IMR-90 (cell line): ENCODE data around the gene PTPRN2. TPM values are rescaled to one million over a fixed set of nuclear protein-coding genes. Genes with fewer than 3 reads are reported as not detected.

Source experiments
- ATAC-seq: fragments of 200-7000 bp; cut with Tn5 transposase; 2 replicates; pipeline ENCODE4 v1.9.1; 2020; ENCODE audit warnings: low read depth, mild to moderate bottlenecking, moderate library complexity
- BruUV-seq: library from RNA; stranded (reverse); fragments of 400-500 nt; replicated peaks from 2 replicates; lab custom pipeline; 2021; lab: Mats Ljungman, UMichigan
- CTCF ChIA-PET: fragments of 300-600 bp; formaldehyde crosslinking; extraction: SDS; loops from one replicate; lab custom pipeline; 2021; ENCODE audit warnings: antibody characterized with exemption; lab: Yijun Ruan, JAX
- POLR2A ChIA-PET: fragments of 300-600 bp; sonication (Branson Sonifier 250); formaldehyde crosslinking; loops from one replicate; lab custom pipeline; 2022; ENCODE audit warnings: antibody characterized with exemption; ENCODE audit not compliant: unreplicated experiment; lab: Charles Lee
- DNase-seq: peaks from one replicate; pipeline ENCODE4 v3.0.0; 2013
- H2AFZ ChIP-seq: replicated peaks from 2 replicates; pipeline ENCODE3; 2013; ENCODE audit warnings: low read length, mild to moderate bottlenecking; ENCODE audit not compliant: poor library complexity
- H2AK5ac ChIP-seq: 2 replicates; pipeline ENCODE4 v1.6.1; 2013; ENCODE audit warnings: low read depth, low read length, inconsistent platforms
- H2AK9ac ChIP-seq: replicated peaks from 2 replicates; pipeline ENCODE3; 2013; ENCODE audit warnings: mild to moderate bottlenecking, low read depth, low read length, moderate library complexity; ENCODE audit not compliant: poor library complexity
- H2BK120ac ChIP-seq: 2 replicates; pipeline ENCODE4 v1.6.1; 2013; ENCODE audit warnings: low read depth, low read length, inconsistent platforms
- H2BK15ac ChIP-seq: 3 replicates; pipeline ENCODE4 v1.6.1; 2013; ENCODE audit warnings: low read depth, low read length, inconsistent platforms
- H2BK20ac ChIP-seq: 2 replicates; pipeline ENCODE4 v1.6.1; 2013; ENCODE audit warnings: low read depth, mild to moderate bottlenecking, inconsistent platforms, low read length, moderate library complexity
- H2BK5ac ChIP-seq: 2 replicates; pipeline ENCODE4 v1.6.1; 2013; ENCODE audit warnings: mild to moderate bottlenecking, low read depth, low read length, inconsistent platforms; ENCODE audit not compliant: poor library complexity, severe bottlenecking
- H3K14ac ChIP-seq: replicated peaks from 2 replicates; pipeline ENCODE4 v1.6.1; 2013; ENCODE audit warnings: low read depth, low read length, inconsistent platforms
- H3K18ac ChIP-seq: 2 replicates; pipeline ENCODE4 v1.6.1; 2013; ENCODE audit warnings: low read depth, low read length, control low read depth
- H3K23ac ChIP-seq: 2 replicates; pipeline ENCODE4 v1.6.1; 2013; ENCODE audit warnings: low read depth, low read length, inconsistent platforms
- H3K27ac ChIP-seq: 2 replicates; pipeline ENCODE4 v1.5.1; 2013; ENCODE audit warnings: mild to moderate bottlenecking, control low read depth, low read length; ENCODE audit not compliant: insufficient read depth
- H3K27me3 ChIP-seq: 2 replicates; pipeline ENCODE4 v1.6.1; 2013; ENCODE audit warnings: low read length; ENCODE audit not compliant: control insufficient read depth, insufficient read depth
- H3K36me3 ChIP-seq: 2 replicates; pipeline ENCODE4 v1.6.1; 2013; ENCODE audit warnings: low read length, mixed read lengths; ENCODE audit not compliant: control insufficient read depth, insufficient read depth
- H3K4ac ChIP-seq: 2 replicates; pipeline ENCODE4 v1.6.1; 2013; ENCODE audit warnings: low read depth, low read length, inconsistent platforms
- H3K4me1 ChIP-seq: 2 replicates; pipeline ENCODE4 v1.6.1; 2013; ENCODE audit warnings: low read length, mixed read lengths; ENCODE audit not compliant: control insufficient read depth, insufficient read depth
- H3K4me2 ChIP-seq: 2 replicates; pipeline ENCODE4 v1.6.1; 2013; ENCODE audit warnings: low read depth, mild to moderate bottlenecking, control low read depth, low read length, moderate library complexity
- H3K4me3 ChIP-seq: 2 replicates; pipeline ENCODE4 v1.5.1; 2013; ENCODE audit warnings: low read depth, mild to moderate bottlenecking, control low read depth, low read length, moderate library complexity; ENCODE audit not compliant: insufficient read depth
- H3K56ac ChIP-seq: 2 replicates; pipeline ENCODE4 v1.6.1; 2013; ENCODE audit warnings: low read length, inconsistent platforms; ENCODE audit not compliant: insufficient read depth; ENCODE audit errors: extremely low read depth
- H3K79me1 ChIP-seq, 2 experiments: 2 replicates each; pipeline ENCODE4 v1.6.1; 2013; ENCODE audit warnings: low read length in 2 of 2, inconsistent platforms in 1 of 2, low read depth in 1 of 2
- H3K9ac ChIP-seq: 2 replicates; pipeline ENCODE4 v1.6.1; 2013; ENCODE audit warnings: low read depth, low read length, control low read depth
- H3K9me1 ChIP-seq: 2 replicates; pipeline ENCODE4 v1.6.1; 2013; ENCODE audit warnings: low read length, inconsistent platforms; ENCODE audit not compliant: insufficient read depth
- H3K9me3 ChIP-seq: 2 replicates; pipeline ENCODE4 v1.6.1; 2013; ENCODE audit warnings: low read length; ENCODE audit not compliant: control insufficient read depth, insufficient read depth
- H4K20me1 ChIP-seq: 2 replicates; pipeline ENCODE4 v1.6.1; 2013; ENCODE audit warnings: low read length, inconsistent platforms; ENCODE audit not compliant: insufficient read depth
- H4K5ac ChIP-seq: 2 replicates; pipeline ENCODE4 v1.6.1; 2013; ENCODE audit warnings: mild to moderate bottlenecking, low read depth, low read length, control low read depth
- H4K8ac ChIP-seq, 2 experiments: 2 replicates each; pipeline ENCODE4 v1.6.1; 2013; ENCODE audit warnings: low read depth in 2 of 2, low read length in 2 of 2, control low read depth in 1 of 2, inconsistent platforms in 1 of 2
- H4K91ac ChIP-seq: 2 replicates; pipeline ENCODE4 v1.6.1; 2013; ENCODE audit warnings: low read depth, low read length, inconsistent platforms; ENCODE audit not compliant: insufficient read depth
- BHLHE40 ChIP-seq: fragments of 150-350 bp; IDR thresholded peaks from 2 replicates; pipeline ENCODE4 v1.6.1; 2016; ENCODE audit warnings: mild to moderate bottlenecking, low read depth, low read length
- CEBPB ChIP-seq: IDR thresholded peaks from 2 replicates; pipeline ENCODE4 v1.6.1; 2012; ENCODE audit warnings: low read depth, low read length, improper control_type of control experiment
- CHD1 ChIP-seq: IDR thresholded peaks from 2 replicates; pipeline ENCODE4 v1.6.1; 2012; ENCODE audit warnings: low read depth, low read length, improper control_type of control experiment
- FOS ChIP-seq: fragments of 150-350 bp; IDR thresholded peaks from 2 replicates; pipeline ENCODE4 v1.6.1; 2016; ENCODE audit warnings: low read depth, low read length
- MAFK ChIP-seq: IDR thresholded peaks from 2 replicates; pipeline ENCODE4 v1.6.1; 2012; ENCODE audit warnings: low read depth, low read length, improper control_type of control experiment
- MAZ ChIP-seq: IDR thresholded peaks from 2 replicates; pipeline ENCODE4 v1.6.1; 2012; ENCODE audit warnings: low read depth, mild to moderate bottlenecking, low read length, improper control_type of control experiment, moderate library complexity, borderline replicate concordance
- MXI1 ChIP-seq: IDR thresholded peaks from 2 replicates; pipeline ENCODE4 v1.6.1; 2012; ENCODE audit warnings: low read depth, mild to moderate bottlenecking, low read length, moderate library complexity, borderline replicate concordance
- NFE2L2 ChIP-seq: fragments of 150-350 bp; IDR thresholded peaks from 2 replicates; pipeline ENCODE4 v1.6.1; 2016; ENCODE audit warnings: low read depth, mild to moderate bottlenecking, low read length
- POLR2A ChIP-seq: IDR thresholded peaks from 2 replicates; pipeline ENCODE4 v1.6.1; 2012; ENCODE audit warnings: mild to moderate bottlenecking, low read depth, low read length
- RAD21 ChIP-seq: IDR thresholded peaks from 2 replicates; pipeline ENCODE4 v1.6.1; 2012; ENCODE audit warnings: low read length, improper control_type of control experiment
- RCOR1 ChIP-seq: IDR thresholded peaks from 2 replicates; pipeline ENCODE4 v1.6.1; 2012; ENCODE audit warnings: mild to moderate bottlenecking, low read length, improper control_type of control experiment; ENCODE audit not compliant: insufficient replicate concordance
- RFX5 ChIP-seq: IDR thresholded peaks from 2 replicates; pipeline ENCODE4 v1.8.0; 2012; ENCODE audit warnings: low read depth, mild to moderate bottlenecking, low read length, moderate library complexity
- SMC3 ChIP-seq: fragments of 150-350 bp; IDR thresholded peaks from 2 replicates; pipeline ENCODE4 v1.6.1; 2016; ENCODE audit warnings: low read depth, mild to moderate bottlenecking, antibody characterized with exemption, low read length, moderate library complexity
- USF2 ChIP-seq: fragments of 150-350 bp; IDR thresholded peaks from 2 replicates; pipeline ENCODE4 v1.6.1; 2017; ENCODE audit warnings: mild to moderate bottlenecking, antibody characterized with exemption, low read length, low read depth
- WGBS, 2 experiments: methylation state at CpG; one replicate each; pipeline versions ENCODE4 v1.1.5 to v1.1.7; 2013; ENCODE audit warnings: missing lambda C conversion rate in 2 of 2; ENCODE audit not compliant: insufficient read length in 1 of 2; ENCODE audit errors: extremely low coverage in 2 of 2; 5-methylcytosine and 5-hydroxymethylcytosine counted together
- dilution Hi-C: fragments of 300-500 bp; cut with HindIII; formaldehyde crosslinking; loops from one replicate; pipeline ENCODE4 v1.14.3; 2018; ENCODE audit warnings: low sequenced_read_pairs; ENCODE audit not compliant: unreplicated experiment
- in situ Hi-C: fragments of 300-500 bp; cut with MboI; formaldehyde crosslinking; loops from 3 replicates; pipeline ENCODE4 v1.14.3; 2019; ENCODE audit warnings: low sequenced_read_pairs, inconsistent platforms, mixed read lengths
- intact Hi-C: fragments of 100-400 bp; cut with micrococcal nuclease; formaldehyde crosslinking; loops from 2 replicates; pipeline ENCODE4 v1.10.0; 2022
- polyA plus RNA-seq, 3 experiments: library from polyadenylated mRNA; depleted of rRNA; stranded (reverse); fragments of >200 nt; gene quantifications; 2 replicates each; pipeline ENCODE4 v1.2.3, GENCODE V29; 2012; ENCODE audit warnings: low replicate concordance in 1 of 3
- total RNA-seq: library from RNA; depleted of rRNA; stranded (reverse); fragments of >200 nt; gene quantifications from 2 replicates; pipeline ENCODE4 v1.2.3, GENCODE V29; 2012
- TF ChIP-seq, protein P1 (sequence below): fragments of 150-350 bp; IDR thresholded peaks from 2 replicates; pipeline ENCODE4 v1.6.1; 2016; ENCODE audit warnings: low read depth, mild to moderate bottlenecking, low read length, moderate library complexity, borderline replicate concordance
- TF ChIP-seq, protein P2 (sequence below): conservative IDR thresholded peaks from 2 replicates; pipeline ENCODE4 v1.5.1; 2012; ENCODE audit warnings: mild to moderate bottlenecking, low read depth, low read length, improper control_type of control experiment

Gene PTPRN2
- total and polyA plus RNA-seq, 2 of the 4 experiments (the other 2 are of a cell fraction) = 0.03 TPM; not detected in 1

DNA sequence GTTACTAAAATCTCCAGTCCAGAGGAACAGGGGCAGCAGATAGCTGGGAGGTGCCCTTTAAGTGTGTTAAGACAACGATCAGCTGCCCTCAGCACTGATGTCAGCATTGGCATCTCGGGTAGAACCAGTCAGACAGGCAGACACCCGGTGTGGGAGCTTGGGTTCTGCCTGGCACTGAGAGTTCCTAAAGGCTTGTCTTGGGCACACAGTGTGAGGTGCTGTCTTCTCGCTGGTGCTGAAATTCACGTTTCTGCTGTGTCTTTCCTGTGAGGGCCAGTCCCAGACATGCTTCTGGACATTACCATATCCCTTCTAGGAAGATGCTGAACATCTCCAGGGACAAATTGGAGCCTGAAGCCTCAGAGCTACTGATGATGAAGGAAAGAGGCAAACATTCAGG, 1094.6 kb downstream of the PTPRN2 start:
- no peak overlapping the region for H3K56ac ChIP-seq
- no peak overlapping the region for H2AK5ac ChIP-seq
- H3K27me3 ChIP-seq = no peaks in the 10 kb centered on the region
- no peak overlapping the region for H3K4me2 ChIP-seq
- H3K4me3 ChIP-seq = no peak overlapping the region
- H3K9me1 ChIP-seq = no peaks in the 10 kb centered on the region
- H2BK5ac ChIP-seq = no peak overlapping the region
- H3K23ac ChIP-seq = no peak overlapping the region
- no peak overlapping the region for H3K27ac ChIP-seq
- H3K9ac ChIP-seq = no peak overlapping the region
- ChIA-PET POLR2A (no interaction called here), CTCF (no interaction called here)
- no peak overlapping the region for H2BK20ac ChIP-seq
- H2BK15ac ChIP-seq = no peak overlapping the region
- intact Hi-C loops (no loop called here), in situ Hi-C loops (no loop called here), dilution Hi-C loops (no loop called here)
- no peaks in the 10 kb centered on the region for H3K4me1 ChIP-seq
- H4K8ac ChIP-seq = no peak overlapping the region
- ATAC-seq (no peak), DNase-seq (no peak)
- H2BK120ac ChIP-seq = no peak overlapping the region
- no peak overlapping the region for H3K4ac ChIP-seq
- BruUV-seq = no TSS peak
- no peaks in the 10 kb centered on the region for H3K36me3 ChIP-seq
- no peak overlapping the region for H3K18ac ChIP-seq
- no peak overlapping the region for H4K91ac ChIP-seq
- H4K20me1 ChIP-seq = no peaks in the 10 kb centered on the region
- H3K79me1 ChIP-seq = no peaks in the 10 kb centered on the region
- no peak for TF ChIP-seq RAD21
- no peak for TF ChIP-seq MAFK
- no peak for TF ChIP-seq MAZ
- TF ChIP-seq NFE2L2 = no peak
- TF ChIP-seq CHD1 = no peak
- no peak for TF ChIP-seq RFX5
- no peak for TF ChIP-seq POLR2A
- no peak for TF ChIP-seq MXI1
- no peak for TF ChIP-seq FOS
- TF ChIP-seq USF2 = no peak
- TF ChIP-seq RCOR1 = no peak
- TF ChIP-seq, protein P1, sequence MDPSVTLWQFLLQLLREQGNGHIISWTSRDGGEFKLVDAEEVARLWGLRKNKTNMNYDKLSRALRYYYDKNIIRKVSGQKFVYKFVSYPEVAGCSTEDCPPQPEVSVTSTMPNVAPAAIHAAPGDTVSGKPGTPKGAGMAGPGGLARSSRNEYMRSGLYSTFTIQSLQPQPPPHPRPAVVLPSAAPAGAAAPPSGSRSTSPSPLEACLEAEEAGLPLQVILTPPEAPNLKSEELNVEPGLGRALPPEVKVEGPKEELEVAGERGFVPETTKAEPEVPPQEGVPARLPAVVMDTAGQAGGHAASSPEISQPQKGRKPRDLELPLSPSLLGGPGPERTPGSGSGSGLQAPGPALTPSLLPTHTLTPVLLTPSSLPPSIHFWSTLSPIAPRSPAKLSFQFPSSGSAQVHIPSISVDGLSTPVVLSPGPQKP = no peak
- TF ChIP-seq CEBPB = no peak
- no peak for TF ChIP-seq SMC3
- TF ChIP-seq BHLHE40 = no peak
- TF ChIP-seq, protein P2, sequence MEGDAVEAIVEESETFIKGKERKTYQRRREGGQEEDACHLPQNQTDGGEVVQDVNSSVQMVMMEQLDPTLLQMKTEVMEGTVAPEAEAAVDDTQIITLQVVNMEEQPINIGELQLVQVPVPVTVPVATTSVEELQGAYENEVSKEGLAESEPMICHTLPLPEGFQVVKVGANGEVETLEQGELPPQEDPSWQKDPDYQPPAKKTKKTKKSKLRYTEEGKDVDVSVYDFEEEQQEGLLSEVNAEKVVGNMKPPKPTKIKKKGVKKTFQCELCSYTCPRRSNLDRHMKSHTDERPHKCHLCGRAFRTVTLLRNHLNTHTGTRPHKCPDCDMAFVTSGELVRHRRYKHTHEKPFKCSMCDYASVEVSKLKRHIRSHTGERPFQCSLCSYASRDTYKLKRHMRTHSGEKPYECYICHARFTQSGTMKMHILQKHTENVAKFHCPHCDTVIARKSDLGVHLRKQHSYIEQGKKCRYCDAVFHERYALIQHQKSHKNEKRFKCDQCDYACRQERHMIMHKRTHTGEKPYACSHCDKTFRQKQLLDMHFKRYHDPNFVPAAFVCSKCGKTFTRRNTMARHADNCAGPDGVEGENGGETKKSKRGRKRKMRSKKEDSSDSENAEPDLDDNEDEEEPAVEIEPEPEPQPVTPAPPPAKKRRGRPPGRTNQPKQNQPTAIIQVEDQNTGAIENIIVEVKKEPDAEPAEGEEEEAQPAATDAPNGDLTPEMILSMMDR = no peak
- 33% methylated on average over 2 of the region's 5 CpGs; no CpG with 5 or more reads in 1 of the 2 experiments for WGBS, 2 experiments
- peaks cover 12% of the 10 kb centered on the region for H3K9me3 ChIP-seq
- H3K14ac ChIP-seq = no peak overlapping the region
- H2AK9ac ChIP-seq = no peak overlapping the region
- H4K5ac ChIP-seq = no peak overlapping the region
- no peak overlapping the region for H2AFZ ChIP-seq
